T-helper 17 cell (primary cell): ENCODE measurements around the gene USP17L10. TPM values are rescaled to one million over a fixed set of nuclear protein-coding genes. Genes with fewer than 3 reads are reported as not detected.
"Not testable (repeated sequence)": the region's sequence is repeated elsewhere in the genome, so short reads cannot be mapped to it uniquely, and the experiment has no call there.

ENCODE experiments used
- ATAC-seq: fragments of 150-1000 bp; cut with Tn5 transposase; 2 replicates; pipeline ENCODE4 v1.10.0; 2021; ENCODE audit warnings: mild to moderate bottlenecking, moderate library complexity
- DNase-seq, 3 donors: peaks; one replicate each; pipeline versions ENCODE4 v3.0.0 to v3.0.0-alpha.2; 2020 to 2021
- H3K9me3 ChIP-seq: one replicate; pipeline ENCODE4 v1.7.0; 2013; ENCODE audit warnings: low read length, mild to moderate bottlenecking; ENCODE audit not compliant: control insufficient read depth, poor library complexity, severe bottlenecking
- H3K27ac Mint-ChIP-seq: one replicate; pipeline ENCODE4 v1.8.0; 2022; ENCODE audit warnings: mild to moderate bottlenecking, moderate library complexity, mixed read lengths
- H3K27me3 Mint-ChIP-seq: one replicate; pipeline ENCODE4 v1.8.0; 2022; ENCODE audit warnings: mixed read lengths
- H3K36me3 Mint-ChIP-seq: one replicate; pipeline ENCODE4 v1.8.0; 2022; ENCODE audit warnings: low read depth, mixed read lengths
- H3K4me1 Mint-ChIP-seq: one replicate; pipeline ENCODE4 v1.8.0; 2022; ENCODE audit warnings: mild to moderate bottlenecking, mixed read lengths
- H3K4me3 Mint-ChIP-seq: one replicate; pipeline ENCODE4 v1.8.0; 2022; ENCODE audit warnings: mild to moderate bottlenecking, moderate library complexity, mixed read lengths
- total RNA-seq, 4 donors: library from RNA in 2 of 4; stranded (reverse) in 2 of 4; gene quantifications; one replicate each; pipeline ENCODE4 v1.2.3 and lab custom pipeline; 2022 to 2026

Gene USP17L10
- total RNA-seq, 2 donors from 2014 or later: not detected

DNA sequence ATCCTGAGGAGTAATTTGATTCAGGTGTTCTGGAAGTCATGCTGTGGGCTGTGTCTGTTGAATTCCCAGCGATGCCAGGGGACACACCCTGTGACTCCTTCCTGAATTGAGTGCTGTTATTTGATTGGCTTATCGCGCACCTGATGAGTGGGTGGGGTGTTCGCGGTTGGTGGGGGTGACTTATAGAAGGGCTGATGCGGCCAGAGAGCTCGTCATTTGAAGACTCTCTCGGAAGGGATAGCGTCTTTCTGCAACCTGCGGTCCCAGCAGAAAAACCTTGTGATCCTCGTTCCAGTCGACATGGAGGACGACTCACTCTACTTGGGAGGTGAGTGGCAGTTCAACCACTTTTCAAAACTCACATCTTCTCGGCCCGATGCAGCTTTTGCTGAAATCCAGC is 47.4 kb downstream of the USP17L10 start, which contains the start of gene USP17L20:
Gene USP17L20, plus strand, starts transcription at position 301 of the 400 bp plus-strand sequence. Its CDS starts 0 bp downstream, at position 301.
- not testable (repeated sequence) for DNase-seq, H3K4me3 Mint-ChIP-seq, H3K9me3 ChIP-seq, H3K27ac Mint-ChIP-seq, ATAC-seq, H3K27me3 Mint-ChIP-seq, H3K4me1 Mint-ChIP-seq, H3K36me3 Mint-ChIP-seq

Other genes starting within 250 kb of the USP17L10 start
- not detected for gene FAM90A26, start 40.2 kb upstream of the USP17L10 start, total RNA-seq
- not detected for gene USP17L11, start 4.7 kb downstream of the USP17L10 start, total RNA-seq
- not detected for gene USP17L12, start 9.5 kb downstream of the USP17L10 start, total RNA-seq
- not detected for gene USP17L13, start 14.2 kb downstream of the USP17L10 start, total RNA-seq
- gene USP17L15, start 23.7 kb downstream of the USP17L10 start, total RNA-seq: not detected
- not detected for gene USP17L17, start 33.2 kb downstream of the USP17L10 start, total RNA-seq
- not detected for gene USP17L18, start 38.0 kb downstream of the USP17L10 start, total RNA-seq
- not detected for gene USP17L19, start 42.7 kb downstream of the USP17L10 start, total RNA-seq
- gene USP17L20, start 47.5 kb downstream of the USP17L10 start, total RNA-seq: not detected
- gene USP17L21, start 52.2 kb downstream of the USP17L10 start, total RNA-seq: not detected
- under 1 TPM in 1 of 2 donors, not detected in 1; 0.26 TPM for gene USP17L22, start 57.0 kb downstream of the USP17L10 start, total RNA-seq
- gene USP17L24, start 114.5 kb downstream of the USP17L10 start, total RNA-seq: not detected
- gene USP17L25, start 119.3 kb downstream of the USP17L10 start, total RNA-seq: not detected
- gene USP17L26, start 124.0 kb downstream of the USP17L10 start, total RNA-seq: not detected
- gene USP17L5, start 128.7 kb downstream of the USP17L10 start, total RNA-seq: not detected
- gene USP17L27, start 133.5 kb downstream of the USP17L10 start, total RNA-seq: not detected
- not detected for gene USP17L28, start 138.2 kb downstream of the USP17L10 start, total RNA-seq
- not detected for gene USP17L29, start 143.0 kb downstream of the USP17L10 start, total RNA-seq
- not detected for gene USP17L30, start 152.5 kb downstream of the USP17L10 start, total RNA-seq
- gene DEFB131A, start 233.8 kb downstream of the USP17L10 start, total RNA-seq: not detected